ENCODE measurements around the gene COA6.
A peak's percentile ranks its signal among the peaks of the same experiment; 100 is the strongest.
"Not testable (repeated sequence)": the region's sequence is repeated elsewhere in the genome, so short reads cannot be mapped to it uniquely, and the experiment has no call there.

Gene COA6

GRCh38 chr1:234369033-234369430 lies 4.2 kb upstream of the COA6 start:
- Histone ChIP-seq H3K36me3 (ENCODE audit: control insufficient read depth in 5 of 5, insufficient read depth in 5 of 5, low read length in 5 of 5) (no peaks in the 10 kb centered on the region), H3K9me3 (ENCODE audit: control insufficient read depth in 5 of 5, low read length in 5 of 5) (no peaks in the 10 kb centered on the region), H3K9ac (ENCODE audit: low read length in 5 of 5) (no peak overlapping the region), H3K4me3 (ENCODE audit: low read depth in 1 of 5, low read length in 5 of 5) (no peak overlapping the region), H3K4me1 (ENCODE audit: control insufficient read depth in 5 of 5, insufficient read depth in 5 of 5, low read length in 5 of 5) (peaks cover 0 to 11% (median 7%) of the 10 kb centered on the region in 5 donors), H3K27ac (ENCODE audit: low read depth, low read length) (no peak overlapping the region), H3K27me3 (ENCODE audit: control insufficient read depth in 5 of 5, insufficient read depth in 4 of 5, low read length in 5 of 5) (peaks cover 0 to 5% (median 2%) of the 10 kb centered on the region in 5 donors)

- no peaks in the 10 kb centered on the region for H3K36me3 ChIP-seq (ENCODE audit: control insufficient read depth in 5 of 5, insufficient read depth in 5 of 5, low read length in 5 of 5)
- no peak overlapping the region for H3K4me3 ChIP-seq (ENCODE audit: low read depth in 1 of 5, low read length in 5 of 5)
- H3K27ac ChIP-seq (ENCODE audit: low read depth, low read length) = no peak overlapping the region
- peaks cover 0 to 19% (median 14%) of the 10 kb centered on the region in 5 donors for H3K4me1 ChIP-seq (ENCODE audit: control insufficient read depth in 5 of 5, insufficient read depth in 5 of 5, low read length in 5 of 5)
- H3K9ac ChIP-seq (ENCODE audit: low read length in 5 of 5) = no peak overlapping the region
- peaks cover 0 to 5% (median 2%) of the 10 kb centered on the region in 5 donors for H3K27me3 ChIP-seq (ENCODE audit: control insufficient read depth in 5 of 5, insufficient read depth in 4 of 5, low read length in 5 of 5)
- no peaks in the 10 kb centered on the region for H3K9me3 ChIP-seq (ENCODE audit: control insufficient read depth in 5 of 5, low read length in 5 of 5)
Measured at GRCh38 chr1:234369784-234370183, 3.5 kb upstream of the COA6 start.

GRCh38 chr1:234371414-234371813 lies 1.8 kb upstream of the COA6 start:
- Histone ChIP-seq H3K9me3 (ENCODE audit: control insufficient read depth in 5 of 5, low read length in 5 of 5) (no peaks in the 10 kb centered on the region), H3K4me1 (ENCODE audit: control insufficient read depth in 5 of 5, insufficient read depth in 5 of 5, low read length in 5 of 5) (peaks cover 0 to 23% (median 19%) of the 10 kb centered on the region in 5 donors), H3K4me3 (ENCODE audit: low read depth in 1 of 5, low read length in 5 of 5) (no peak overlapping the region), H3K36me3 (ENCODE audit: control insufficient read depth in 5 of 5, insufficient read depth in 5 of 5, low read length in 5 of 5) (peaks cover 2 to 8% (median 7%) of the 10 kb centered on the region in 5 donors), H3K27me3 (ENCODE audit: control insufficient read depth in 5 of 5, insufficient read depth in 4 of 5, low read length in 5 of 5) (peaks cover 0 to 5% (median 0%) of the 10 kb centered on the region in 5 donors), H3K9ac (ENCODE audit: low read length in 5 of 5) (no peak overlapping the region), H3K27ac (ENCODE audit: low read depth, low read length) (no peak overlapping the region)

- Histone ChIP-seq H3K9me3 (ENCODE audit: control insufficient read depth in 5 of 5, low read length in 5 of 5) (no peaks in the 10 kb centered on the region), H3K36me3 (ENCODE audit: control insufficient read depth in 5 of 5, insufficient read depth in 5 of 5, low read length in 5 of 5) (peaks cover 3 to 14% (median 12%) of the 10 kb centered on the region in 5 donors), H3K4me1 (ENCODE audit: control insufficient read depth in 5 of 5, insufficient read depth in 5 of 5, low read length in 5 of 5) (peaks cover 0 to 23% (median 19%) of the 10 kb centered on the region in 5 donors), H3K27ac (ENCODE audit: low read depth, low read length) (no peak overlapping the region), H3K27me3 (ENCODE audit: control insufficient read depth in 5 of 5, insufficient read depth in 4 of 5, low read length in 5 of 5) (peaks cover 0 to 5% (median 0%) of the 10 kb centered on the region in 5 donors), H3K4me3 (ENCODE audit: low read depth in 1 of 5, low read length in 5 of 5) (peak overlapping the region; percentile 90 to 100 (median 98)), H3K9ac (ENCODE audit: low read length in 5 of 5) (peak overlapping the region in 3 of 5 donors; percentile 92 to 99 (median 97))
Measured at GRCh38 chr1:234372011-234372757, 1.1 kb upstream of the COA6 start.

GRCh38 chr1:234373959-234374254 lies 651 bp downstream of the COA6 start:
- Histone ChIP-seq H3K27ac (ENCODE audit: low read depth, low read length) (peak overlapping the region; percentile 94), H3K4me3 (ENCODE audit: low read depth in 1 of 5, low read length in 5 of 5) (peak overlapping the region; percentile 88 to 100 (median 98)), H3K9me3 (ENCODE audit: control insufficient read depth in 5 of 5, low read length in 5 of 5) (no peaks in the 10 kb centered on the region), H3K27me3 (ENCODE audit: control insufficient read depth in 5 of 5, insufficient read depth in 4 of 5, low read length in 5 of 5) (peaks cover 0 to under 1% (median 0%) of the 10 kb centered on the region in 5 donors), H3K4me1 (ENCODE audit: control insufficient read depth in 5 of 5, insufficient read depth in 5 of 5, low read length in 5 of 5) (peaks cover 0 to 23% (median 19%) of the 10 kb centered on the region in 5 donors), H3K9ac (ENCODE audit: low read length in 5 of 5) (peak overlapping the region; percentile 92 to 99 (median 97)), H3K36me3 (ENCODE audit: control insufficient read depth in 5 of 5, insufficient read depth in 5 of 5, low read length in 5 of 5) (peaks cover 3 to 25% (median 22%) of the 10 kb centered on the region in 5 donors)

GRCh38 chr1:234375672-234376071 lies 2.4 kb downstream of the COA6 start:
- Histone ChIP-seq H3K4me3 (ENCODE audit: low read depth in 1 of 5, low read length in 5 of 5) (no peak overlapping the region), H3K9ac (ENCODE audit: low read length in 5 of 5) (no peak overlapping the region), H3K36me3 (ENCODE audit: control insufficient read depth in 5 of 5, insufficient read depth in 5 of 5, low read length in 5 of 5) (peaks cover 12 to 40% (median 30%) of the 10 kb centered on the region in 5 donors)

GRCh38 chr1:234379591-234380109 lies 6.4 kb downstream of the COA6 start:
- not testable (repeated sequence) for H3K4me1 ChIP-seq (ENCODE audit: control insufficient read depth in 5 of 5, insufficient read depth in 5 of 5, low read length in 5 of 5); H3K4me3 ChIP-seq (ENCODE audit: low read depth in 1 of 5, low read length in 5 of 5); H3K27me3 ChIP-seq (ENCODE audit: control insufficient read depth in 5 of 5, insufficient read depth in 4 of 5, low read length in 5 of 5); H3K9ac ChIP-seq (ENCODE audit: low read length in 5 of 5); H3K27ac ChIP-seq (ENCODE audit: low read depth, low read length); H3K9me3 ChIP-seq (ENCODE audit: control insufficient read depth in 5 of 5, low read length in 5 of 5)
- peaks cover 23 to 54% (median 30%) of the 10 kb centered on the region in 5 donors for H3K36me3 ChIP-seq (ENCODE audit: control insufficient read depth in 5 of 5, insufficient read depth in 5 of 5, low read length in 5 of 5)

More at GRCh38 chr1:234375672-234376071, 2.4 kb downstream of the COA6 start:
- H3K27ac ChIP-seq (ENCODE audit: low read depth, low read length) = no peak overlapping the region
- no peaks in the 10 kb centered on the region for H3K9me3 ChIP-seq (ENCODE audit: control insufficient read depth in 5 of 5, low read length in 5 of 5)
- peaks cover 0 to 23% (median 19%) of the 10 kb centered on the region in 5 donors for H3K4me1 ChIP-seq (ENCODE audit: control insufficient read depth in 5 of 5, insufficient read depth in 5 of 5, low read length in 5 of 5)
- H3K27me3 ChIP-seq (ENCODE audit: control insufficient read depth in 5 of 5, insufficient read depth in 4 of 5, low read length in 5 of 5) = no peaks in the 10 kb centered on the region

- no peak overlapping the region for H3K4me3 ChIP-seq (ENCODE audit: low read depth in 1 of 5, low read length in 5 of 5)
- H3K9me3 ChIP-seq (ENCODE audit: control insufficient read depth in 5 of 5, low read length in 5 of 5) = no peaks in the 10 kb centered on the region
- H3K36me3 ChIP-seq (ENCODE audit: control insufficient read depth in 5 of 5, insufficient read depth in 5 of 5, low read length in 5 of 5) = peaks cover 21 to 46% (median 23%) of the 10 kb centered on the region in 5 donors
- H3K27ac ChIP-seq (ENCODE audit: low read depth, low read length) = no peak overlapping the region
- no peak overlapping the region for H3K9ac ChIP-seq (ENCODE audit: low read length in 5 of 5)
- no peaks in the 10 kb centered on the region for H3K4me1 ChIP-seq (ENCODE audit: control insufficient read depth in 5 of 5, insufficient read depth in 5 of 5, low read length in 5 of 5)
- H3K27me3 ChIP-seq (ENCODE audit: control insufficient read depth in 5 of 5, insufficient read depth in 4 of 5, low read length in 5 of 5) = no peaks in the 10 kb centered on the region
Measured at GRCh38 chr1:234381699-234382555, 8.7 kb downstream of the COA6 start.

- peaks cover 8 to 19% (median 12%) of the 10 kb centered on the region in 5 donors for H3K36me3 ChIP-seq (ENCODE audit: control insufficient read depth in 5 of 5, insufficient read depth in 5 of 5, low read length in 5 of 5)
- no peak overlapping the region for H3K4me3 ChIP-seq (ENCODE audit: low read depth in 1 of 5, low read length in 5 of 5)
- no peak overlapping the region for H3K9ac ChIP-seq (ENCODE audit: low read length in 5 of 5)
- H3K27ac ChIP-seq (ENCODE audit: low read depth, low read length) = no peak overlapping the region
- no peaks in the 10 kb centered on the region for H3K4me1 ChIP-seq (ENCODE audit: control insufficient read depth in 5 of 5, insufficient read depth in 5 of 5, low read length in 5 of 5)
- no peaks in the 10 kb centered on the region for H3K9me3 ChIP-seq (ENCODE audit: control insufficient read depth in 5 of 5, low read length in 5 of 5)
- H3K27me3 ChIP-seq (ENCODE audit: control insufficient read depth in 5 of 5, insufficient read depth in 4 of 5, low read length in 5 of 5) = no peaks in the 10 kb centered on the region
Measured at GRCh38 chr1:234386122-234386521, 12.9 kb downstream of the COA6 start.

- Histone ChIP-seq H3K36me3 (ENCODE audit: control insufficient read depth in 5 of 5, insufficient read depth in 5 of 5, low read length in 5 of 5) (peaks cover 15 to 27% (median 20%) of the 10 kb centered on the region in 5 donors), H3K4me1 (ENCODE audit: control insufficient read depth in 5 of 5, insufficient read depth in 5 of 5, low read length in 5 of 5) (no peaks in the 10 kb centered on the region), H3K27me3 (ENCODE audit: control insufficient read depth in 5 of 5, insufficient read depth in 4 of 5, low read length in 5 of 5) (no peaks in the 10 kb centered on the region), H3K4me3 (ENCODE audit: low read depth in 1 of 5, low read length in 5 of 5) (no peak overlapping the region), H3K9me3 (ENCODE audit: control insufficient read depth in 5 of 5, low read length in 5 of 5) (no peaks in the 10 kb centered on the region), H3K27ac (ENCODE audit: low read depth, low read length) (no peak overlapping the region), H3K9ac (ENCODE audit: low read length in 5 of 5) (no peak overlapping the region)
Measured at GRCh38 chr1:234388094-234388493, 14.8 kb downstream of the COA6 start.
